Thyroid gland (tissue), 4 donors: ENCODE data around the gene CALB2. TPM values are rescaled to one million over a fixed set of nuclear protein-coding genes. Genes with fewer than 3 reads are reported as not detected.

Experiments
- DNase-seq, 2 donors: peaks; one replicate each; pipeline ENCODE4 v3.0.0-alpha.2; 2019
- H3K27ac ChIP-seq, 3 donors: fragments of 200-600 bp; sonication (generic); 1 replicate in 2 of 3; 2 replicates in 1 of 3; pipeline ENCODE4 v1.5.1; 2016 to 2019; ENCODE audit warnings: mild to moderate bottlenecking in 1 of 3, moderate library complexity in 1 of 3
- H3K27me3 ChIP-seq: fragments of 200-600 bp; sonication (generic); one replicate; pipeline ENCODE4 v1.5.1; 2019
- H3K36me3 ChIP-seq, 2 donors: fragments of 200-600 bp; sonication (generic); one replicate each; pipeline ENCODE4 v1.5.1; 2016 to 2019
- H3K4me1 ChIP-seq, 2 donors: fragments of 200-600 bp; sonication (generic); one replicate each; pipeline ENCODE4 v1.5.1; 2017 to 2019
- H3K4me3 ChIP-seq, 3 donors: fragments of 200-600 bp; sonication (generic); replicated peaks in 1 of 3; 1 replicate in 2 of 3; 2 replicates in 1 of 3; pipeline ENCODE4 v1.5.1; 2016; ENCODE audit warnings: mild to moderate bottlenecking in 1 of 3
- H3K9me3 ChIP-seq: fragments of 200-600 bp; sonication (generic); one replicate; pipeline ENCODE4 v1.5.1; 2017
- POLR2A ChIP-seq, 2 donors: fragments of 450-650 bp; IDR thresholded peaks; one replicate each; pipeline ENCODE4 v1.6.1; 2017; ENCODE audit warnings: antibody characterized with exemption in 2 of 2, mild to moderate bottlenecking in 2 of 2, moderate library complexity in 1 of 2
- WGBS, 2 donors: methylation state at CpG; one replicate each; pipeline ENCODE4 v1.1.5; 2017; 5-methylcytosine and 5-hydroxymethylcytosine counted together
- intact Hi-C: fragments of 100-400 bp; cut with DNase I; formaldehyde crosslinking; loops from one replicate; pipeline ENCODE4 v1.15.1; 2023
- total RNA-seq, 4 donors: library from RNA; depleted of rRNA; stranded (reverse); fragments of >200 nt; gene quantifications; one replicate each; pipeline ENCODE4 v1.2.3, GENCODE V29; 2016
- TF ChIP-seq, protein P1 (sequence below), 6 experiments: fragments of 200-600 bp in 3 of 6; fragments of 450-650 bp in 3 of 6; sonication (generic) in 3 of 6; IDR thresholded peaks; one replicate each; pipeline ENCODE4 v1.5.1; 2016 to 2019; ENCODE audit warnings: antibody characterized with exemption in 6 of 6, mild to moderate bottlenecking in 2 of 6, inconsistent platforms in 1 of 6, moderate library complexity in 1 of 6

Gene CALB2
- total RNA-seq, 4 donors from 2014 or later = 0.81 TPM; not detected in 3

DNA sequence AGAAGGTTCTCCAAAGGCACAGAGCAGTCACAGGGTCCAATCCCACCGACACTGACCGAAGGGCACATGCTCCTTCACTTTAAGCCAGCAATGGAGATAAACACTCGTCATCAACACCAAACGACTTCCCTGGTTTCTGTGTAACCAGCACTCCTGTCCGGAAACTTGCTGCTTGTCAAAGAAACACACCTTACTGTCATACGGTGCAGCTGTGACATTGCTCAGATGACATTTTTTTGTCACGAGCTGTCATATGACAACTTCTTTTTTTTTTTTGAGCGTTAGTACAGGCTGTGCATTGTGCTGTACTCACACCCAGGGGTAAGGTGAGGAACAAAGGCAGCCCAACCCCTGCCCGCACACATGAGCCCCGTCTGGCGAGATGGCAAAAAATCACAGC lies 44.2 kb downstream of the CALB2 start:
- TF ChIP-seq, protein P1, sequence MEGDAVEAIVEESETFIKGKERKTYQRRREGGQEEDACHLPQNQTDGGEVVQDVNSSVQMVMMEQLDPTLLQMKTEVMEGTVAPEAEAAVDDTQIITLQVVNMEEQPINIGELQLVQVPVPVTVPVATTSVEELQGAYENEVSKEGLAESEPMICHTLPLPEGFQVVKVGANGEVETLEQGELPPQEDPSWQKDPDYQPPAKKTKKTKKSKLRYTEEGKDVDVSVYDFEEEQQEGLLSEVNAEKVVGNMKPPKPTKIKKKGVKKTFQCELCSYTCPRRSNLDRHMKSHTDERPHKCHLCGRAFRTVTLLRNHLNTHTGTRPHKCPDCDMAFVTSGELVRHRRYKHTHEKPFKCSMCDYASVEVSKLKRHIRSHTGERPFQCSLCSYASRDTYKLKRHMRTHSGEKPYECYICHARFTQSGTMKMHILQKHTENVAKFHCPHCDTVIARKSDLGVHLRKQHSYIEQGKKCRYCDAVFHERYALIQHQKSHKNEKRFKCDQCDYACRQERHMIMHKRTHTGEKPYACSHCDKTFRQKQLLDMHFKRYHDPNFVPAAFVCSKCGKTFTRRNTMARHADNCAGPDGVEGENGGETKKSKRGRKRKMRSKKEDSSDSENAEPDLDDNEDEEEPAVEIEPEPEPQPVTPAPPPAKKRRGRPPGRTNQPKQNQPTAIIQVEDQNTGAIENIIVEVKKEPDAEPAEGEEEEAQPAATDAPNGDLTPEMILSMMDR (IDR thresholded peaks at IDR 0.05) = no peak
- no peak for TF ChIP-seq POLR2A (IDR thresholded peaks at IDR 0.05)
- H3K27ac ChIP-seq = no peak overlapping the region
- H3K27me3 ChIP-seq = no peaks in the 10 kb centered on the region
- WGBS, 2 donors = 76 to 82% methylated on average over 11 of the region's 11 CpGs
- H3K4me3 ChIP-seq = no peak overlapping the region
- no peak for DNase-seq
- H3K9me3 ChIP-seq = no peaks in the 10 kb centered on the region
- H3K36me3 ChIP-seq = no peaks in the 10 kb centered on the region
- intact Hi-C loops = no loop called here
- H3K4me1 ChIP-seq = no peaks in the 10 kb centered on the region

DNA sequence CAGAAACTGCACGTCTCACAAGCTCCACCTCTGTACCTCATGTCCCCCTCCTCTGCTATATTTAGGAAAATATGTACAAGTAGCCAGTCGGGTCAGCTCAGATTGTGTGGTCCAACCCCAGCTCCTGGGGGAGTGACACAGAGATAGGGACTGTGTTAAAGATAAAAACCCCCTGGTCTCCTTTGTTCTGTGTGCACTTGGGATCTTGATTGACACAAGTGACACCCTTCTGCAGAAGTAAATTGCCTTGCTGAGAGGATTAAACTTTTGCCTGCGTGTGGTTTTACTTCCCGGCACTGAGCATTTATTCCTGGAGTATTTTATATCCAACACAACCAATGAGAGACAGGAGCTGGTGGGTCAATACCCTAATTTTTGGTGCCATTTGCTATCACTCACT lies 45.8 kb downstream of the CALB2 start:
- no peak overlapping the region for H3K4me3 ChIP-seq
- no peak for DNase-seq
- no peaks in the 10 kb centered on the region for H3K27me3 ChIP-seq
- H3K36me3 ChIP-seq = no peaks in the 10 kb centered on the region
- no peaks in the 10 kb centered on the region for H3K9me3 ChIP-seq
- WGBS, 2 donors = 90 to 91% methylated on average over 4 of the region's 4 CpGs
- TF ChIP-seq, protein P1 (IDR thresholded peaks at IDR 0.05) = no peak
- no peak for TF ChIP-seq POLR2A (IDR thresholded peaks at IDR 0.05)
- H3K27ac ChIP-seq = no peak overlapping the region
- no peaks in the 10 kb centered on the region for H3K4me1 ChIP-seq
- intact Hi-C loops = no loop called here

DNA sequence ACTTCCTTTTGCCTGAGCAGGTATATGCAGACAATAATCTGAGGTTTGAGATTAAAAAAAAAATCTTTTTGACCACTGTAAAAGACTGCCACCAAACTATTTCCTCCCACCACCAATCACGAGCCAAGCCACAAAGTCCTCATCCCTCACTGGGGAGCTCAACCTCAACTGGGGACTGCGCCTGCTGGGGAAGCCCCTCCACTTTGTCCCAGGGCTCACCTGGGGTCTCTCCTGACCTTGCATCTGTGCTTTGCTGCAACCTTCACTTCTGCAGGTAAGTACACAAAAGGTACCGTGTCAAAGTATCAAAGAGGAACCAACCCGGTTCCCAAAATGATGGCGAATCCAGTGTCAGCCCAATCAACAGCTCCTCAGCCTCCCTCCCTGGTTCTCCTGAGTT lies 47.8 kb downstream of the CALB2 start:
- H3K36me3 ChIP-seq = no peaks in the 10 kb centered on the region
- H3K4me1 ChIP-seq = no peaks in the 10 kb centered on the region
- TF ChIP-seq, protein P1 (IDR thresholded peaks at IDR 0.05) = no peak
- TF ChIP-seq POLR2A (IDR thresholded peaks at IDR 0.05) = no peak
- 87 to 90% methylated on average over 5 of the region's 5 CpGs for WGBS, 2 donors
- H3K27me3 ChIP-seq = no peaks in the 10 kb centered on the region
- no peak overlapping the region for H3K4me3 ChIP-seq
- no peaks in the 10 kb centered on the region for H3K9me3 ChIP-seq
- no peak overlapping the region for H3K27ac ChIP-seq
- intact Hi-C loops = no loop called here
- no peak for DNase-seq

DNA sequence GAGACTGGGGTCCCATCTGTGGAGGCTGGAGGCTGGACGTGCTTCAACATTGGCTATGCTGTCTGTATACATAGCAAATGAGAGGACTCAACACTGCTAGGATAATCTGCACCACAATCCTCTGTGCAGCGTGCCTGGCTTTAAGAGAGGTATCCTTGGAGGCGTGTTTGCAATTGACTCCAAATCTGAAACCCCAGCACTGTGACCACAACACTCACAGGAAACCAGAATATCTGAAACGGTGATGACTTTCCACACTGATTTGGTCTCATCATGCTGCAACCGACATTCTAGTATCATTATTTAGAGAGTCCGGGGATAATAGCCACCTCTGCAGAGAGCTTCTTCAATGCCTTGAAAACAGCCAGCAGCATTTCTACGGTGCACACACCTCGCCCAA lies 48.2 kb downstream of the CALB2 start:
- WGBS, 2 donors = 72 to 77% methylated on average over 8 of the region's 8 CpGs
- intact Hi-C loops = no loop called here
- Histone ChIP-seq H3K9me3 (no peaks in the 10 kb centered on the region), H3K4me3 (no peak overlapping the region), H3K4me1 (no peaks in the 10 kb centered on the region), H3K36me3 (no peaks in the 10 kb centered on the region), H3K27ac (no peak overlapping the region), H3K27me3 (no peaks in the 10 kb centered on the region)
- no peak for TF ChIP-seq POLR2A (IDR thresholded peaks at IDR 0.05)
- TF ChIP-seq, protein P1 (IDR thresholded peaks at IDR 0.05) = no peak
- DNase-seq = no peak

DNA sequence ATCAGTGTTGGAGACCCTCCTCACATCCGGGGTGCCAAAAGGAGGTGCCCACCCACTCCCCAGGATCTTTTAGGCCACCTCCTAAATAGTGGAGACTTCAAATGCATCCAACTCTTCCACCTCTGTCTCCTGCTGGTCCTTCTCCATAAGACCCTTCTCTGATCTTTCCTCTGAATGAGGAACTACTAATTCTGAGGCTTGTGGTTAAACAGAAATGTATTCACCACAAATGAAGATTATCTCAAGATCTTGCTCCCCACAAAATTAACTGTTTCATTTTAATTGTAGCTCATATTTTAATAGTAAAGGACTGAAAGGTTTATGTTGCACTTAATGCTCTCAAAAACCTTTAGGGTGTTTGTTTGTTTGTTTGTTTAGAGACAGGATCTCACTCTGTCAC lies 49.2 kb downstream of the CALB2 start:
- 56 to 83% methylated on average over 1 of the region's 1 CpG for WGBS, 2 donors
- no peaks in the 10 kb centered on the region for H3K36me3 ChIP-seq
- DNase-seq = no peak
- intact Hi-C loops = no loop called here
- TF ChIP-seq, protein P1 (IDR thresholded peaks at IDR 0.05) = no peak
- no peak for TF ChIP-seq POLR2A (IDR thresholded peaks at IDR 0.05)
- H3K27ac ChIP-seq = no peak overlapping the region
- no peaks in the 10 kb centered on the region for H3K27me3 ChIP-seq
- no peaks in the 10 kb centered on the region for H3K9me3 ChIP-seq
- no peak overlapping the region for H3K4me3 ChIP-seq
- peaks cover 0 to 5% of the 10 kb centered on the region in 2 donors for H3K4me1 ChIP-seq
